LNCaP clone FGC (cell line): ENCODE measurements around the gene NRXN2.

Source experiments
- DNase-seq: peaks from one replicate; pipeline ENCODE4 v3.0.0-alpha.2; 2011; ENCODE audit warnings: low read depth
- H3K4me3 ChIP-seq: 2 replicates; pipeline ENCODE4 v1.5.1; 2011; ENCODE audit warnings: mild to moderate bottlenecking, low read depth, low read length, control low read depth
- CTCF ChIP-seq: IDR thresholded peaks from 2 replicates; pipeline ENCODE4 v1.5.1; 2012; ENCODE audit warnings: mild to moderate bottlenecking; ENCODE audit not compliant: control insufficient read depth, insufficient read depth; ENCODE audit errors: extremely low read depth

The NRXN2 gene

DNA sequence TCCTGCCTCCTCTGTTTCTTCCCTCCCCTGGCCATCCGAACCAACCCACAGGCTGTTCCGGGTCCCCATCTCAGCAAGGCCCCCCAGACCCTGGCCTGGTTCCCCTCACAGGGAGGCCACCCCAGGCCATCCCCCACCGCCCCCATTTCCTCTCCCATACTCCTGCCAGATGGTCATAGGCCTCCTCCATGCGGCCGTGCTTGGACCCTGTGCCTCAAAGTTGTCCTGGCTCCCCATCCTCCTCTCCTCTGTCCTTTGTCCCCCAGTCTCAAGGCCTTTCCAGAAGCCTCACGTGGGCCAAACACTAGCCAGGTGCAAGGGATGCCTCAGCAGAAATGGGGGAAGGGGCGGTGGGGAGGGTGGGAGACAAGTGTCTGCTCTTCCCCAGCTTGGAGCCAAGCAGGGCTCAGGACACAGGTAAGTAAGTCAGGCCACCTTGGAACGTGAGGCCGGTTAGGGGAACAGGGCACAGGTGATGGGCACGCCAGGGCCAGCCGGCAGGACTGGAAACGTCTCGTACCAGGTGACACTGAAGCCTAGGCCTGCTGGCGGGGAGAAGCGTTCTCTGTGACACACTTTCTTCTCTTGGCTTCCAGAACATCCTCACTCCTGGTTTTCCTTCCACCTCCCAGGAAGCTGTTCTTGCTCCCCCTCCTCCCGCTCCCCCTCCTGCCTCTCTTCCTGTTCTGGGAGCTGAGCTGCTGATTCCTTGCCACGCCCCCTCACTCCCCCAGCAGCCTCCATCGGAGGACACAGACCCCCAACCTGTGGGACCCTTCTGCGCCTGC is 163.5 kb downstream of the NRXN2 start:
- no peak for DNase-seq
- H3K4me3 ChIP-seq, result no peak overlapping the region
- no peak for TF ChIP-seq CTCF

GRCh38 chr11:64558869-64559268 is 164.1 kb downstream of the NRXN2 start:
- no peak for DNase-seq
- no peak overlapping the region for H3K4me3 ChIP-seq
- TF ChIP-seq CTCF, result no peak

DNA sequence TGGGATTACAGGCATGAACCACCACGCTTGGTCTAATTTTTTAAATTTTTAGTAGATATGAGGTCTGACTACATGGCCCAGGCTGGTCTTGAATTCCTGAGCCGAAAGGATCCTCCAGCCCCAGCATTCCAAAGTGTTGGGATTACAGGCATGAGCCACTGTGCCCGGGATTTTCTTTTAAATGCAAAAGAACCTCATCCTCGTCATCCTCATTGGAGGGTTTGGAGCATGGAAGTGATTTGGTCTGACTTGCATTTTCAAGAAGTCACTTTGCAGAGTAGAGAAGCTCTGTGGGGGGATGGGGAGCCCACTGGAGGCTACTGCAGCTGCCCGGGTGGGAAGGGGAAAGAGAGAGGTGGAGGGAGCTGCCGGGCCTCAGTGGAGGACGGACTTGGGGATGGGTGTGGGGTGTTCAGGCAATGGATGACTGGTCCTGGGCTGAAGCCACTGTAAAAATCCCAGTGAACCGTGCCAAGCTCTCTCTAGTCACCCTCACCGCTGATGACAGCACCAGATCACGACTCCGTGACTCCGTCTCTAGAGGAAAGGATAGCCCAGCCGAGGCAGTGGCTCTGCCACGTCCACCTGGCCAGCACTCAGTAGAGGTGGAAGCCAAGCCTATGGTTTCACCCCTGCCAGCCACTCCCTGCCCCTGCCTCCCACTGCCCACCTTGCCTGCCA is 164.8 kb downstream of the NRXN2 start:
- no peak overlapping the region for H3K4me3 ChIP-seq
- no peak for TF ChIP-seq CTCF
- DNase-seq, result no peak

DNA sequence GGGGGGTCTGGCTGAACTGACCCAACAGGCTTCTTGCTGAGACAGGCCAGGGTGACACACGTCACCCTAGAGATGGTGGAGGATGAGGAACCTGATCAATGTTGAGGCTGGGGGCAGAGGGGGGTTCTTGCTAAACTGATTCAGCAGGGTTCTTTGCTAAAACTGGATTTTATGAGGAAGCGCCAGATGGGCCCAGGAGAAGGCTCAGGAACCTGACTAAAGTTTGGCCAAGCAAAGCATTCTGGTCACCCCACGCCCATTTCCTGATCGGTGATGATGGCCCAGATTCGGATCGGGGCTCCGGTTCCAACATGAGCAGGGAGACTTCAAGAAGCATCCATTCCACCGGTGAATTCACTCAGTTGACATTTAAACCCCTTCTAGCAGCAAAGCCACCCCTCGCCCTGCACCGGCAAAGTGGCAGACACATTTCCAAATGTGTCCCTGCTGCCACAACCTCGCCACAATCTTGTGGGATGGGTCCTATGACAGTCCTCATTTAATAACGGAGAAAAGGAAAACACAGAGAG is 166.2 kb downstream of the NRXN2 start:
- DNase-seq, result no peak
- TF ChIP-seq CTCF, result no peak
- H3K4me3 ChIP-seq, result no peak overlapping the region
